NT2/D1 (cell line): ENCODE results near the gene KCNT1.

Experiments
- DNase-seq: peaks from one replicate; pipeline ENCODE4 v3.0.0-alpha.2; 2011; ENCODE audit warnings: low read depth, low spot score
- H3K27me3 ChIP-seq: 2 replicates; pipeline ENCODE4 v1.6.0; 2011; ENCODE audit warnings: mild to moderate bottlenecking; ENCODE audit not compliant: insufficient read length, insufficient read depth
- H3K36me3 ChIP-seq: 2 replicates; pipeline ENCODE4 v1.6.1; 2011; ENCODE audit warnings: mild to moderate bottlenecking, low read length, mixed read lengths; ENCODE audit not compliant: insufficient read depth, insufficient read length
- H3K4me1 ChIP-seq: 2 replicates; pipeline ENCODE4 v1.5.1; 2011; ENCODE audit not compliant: insufficient read depth, insufficient read length
- H3K4me3 ChIP-seq: 2 replicates; pipeline ENCODE4 v1.5.1; 2011; ENCODE audit warnings: low read depth; ENCODE audit not compliant: insufficient read length
- H3K9ac ChIP-seq: 2 replicates; pipeline ENCODE4 v1.6.0; 2011; ENCODE audit warnings: low read depth; ENCODE audit not compliant: insufficient read length
- H3K9me3 ChIP-seq: 2 replicates; pipeline ENCODE4 v1.5.1; 2011; ENCODE audit warnings: mild to moderate bottlenecking, low read length; ENCODE audit not compliant: insufficient read depth
- SUZ12 ChIP-seq: IDR thresholded peaks from 2 replicates; pipeline ENCODE4 v1.6.1; 2011; ENCODE audit not compliant: insufficient read length, insufficient read depth; ENCODE audit errors: extremely low read depth
- YY1 ChIP-seq: IDR thresholded peaks from 2 replicates; pipeline ENCODE4 v1.6.1; 2011; ENCODE audit not compliant: insufficient read length, insufficient read depth
- ZNF274 ChIP-seq: IDR thresholded peaks from 2 replicates; pipeline ENCODE4 v1.6.1; 2011; ENCODE audit warnings: mild to moderate bottlenecking, low read depth, low read length

Gene KCNT1

DNA sequence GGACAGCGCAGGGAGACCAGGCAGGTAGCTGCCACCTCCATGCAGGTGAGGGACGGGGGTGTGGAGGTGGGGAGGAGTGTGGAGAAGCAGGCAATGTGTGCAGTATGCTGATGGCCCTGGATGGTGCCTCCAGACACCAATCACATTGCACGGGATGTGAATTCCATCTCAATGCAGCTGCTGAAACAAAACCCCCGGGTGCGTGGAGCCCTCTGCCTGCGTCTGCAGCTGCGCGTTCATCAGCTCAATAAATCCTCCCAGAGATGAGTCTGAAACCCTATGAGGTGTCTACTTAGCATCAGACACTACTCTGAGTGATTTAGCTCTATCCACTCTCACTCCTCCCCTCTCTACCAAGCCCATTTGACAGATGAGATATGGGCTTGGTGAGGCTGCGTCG, 13.0 kb upstream of the KCNT1 start:
- no peak for DNase-seq
- no peaks in the 10 kb centered on the region for H3K36me3 ChIP-seq
- H3K9me3 ChIP-seq, result no peaks in the 10 kb centered on the region
- H3K9ac ChIP-seq, result peak overlapping the region; percentile 10
- H3K27me3 ChIP-seq, result no peaks in the 10 kb centered on the region
- TF ChIP-seq YY1 (no peak), ZNF274 (no peak), SUZ12 (no peak)
- peaks cover 26% of the 10 kb centered on the region for H3K4me1 ChIP-seq
- H3K4me3 ChIP-seq, result no peak overlapping the region

DNA sequence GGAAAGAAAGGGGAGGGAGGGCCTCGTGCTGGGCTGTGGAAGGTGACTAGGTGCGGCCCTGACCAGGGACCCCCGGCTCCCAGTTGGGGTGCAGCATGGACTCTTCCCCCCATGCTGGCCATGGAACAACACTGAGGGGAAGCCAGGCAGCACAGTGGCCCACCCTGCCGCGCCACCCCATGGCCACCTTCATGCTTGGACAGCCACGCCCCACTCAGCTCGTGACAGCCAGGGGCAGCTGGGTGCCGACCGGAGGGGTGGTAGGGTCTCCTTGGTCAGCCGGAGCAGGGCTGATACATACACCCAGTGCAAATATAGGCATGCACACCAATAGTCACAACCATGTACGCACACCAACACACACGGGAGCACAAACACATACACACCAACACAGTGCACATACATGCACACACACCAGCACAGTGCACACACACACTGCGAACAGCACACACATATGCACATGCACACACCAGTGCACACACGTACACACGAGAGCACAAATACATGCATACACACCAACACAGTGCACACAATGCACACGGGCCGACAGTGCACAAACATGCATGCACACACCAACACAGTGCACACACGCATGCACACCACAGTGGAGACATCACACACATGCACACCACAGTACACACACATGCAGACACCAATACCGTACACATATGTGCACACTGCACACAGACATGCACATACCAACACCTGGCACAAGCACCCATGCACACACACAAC, 11.0 kb upstream of the KCNT1 start:
- no peaks in the 10 kb centered on the region for H3K9me3 ChIP-seq
- H3K27me3 ChIP-seq, result no peaks in the 10 kb centered on the region
- H3K4me3 ChIP-seq, result no peak overlapping the region
- H3K9ac ChIP-seq, result no peak overlapping the region
- DNase-seq, result no peak
- TF ChIP-seq SUZ12, result no peak
- TF ChIP-seq YY1, result no peak
- no peak for TF ChIP-seq ZNF274
- H3K4me1 ChIP-seq, result peaks cover 20% of the 10 kb centered on the region
- no peaks in the 10 kb centered on the region for H3K36me3 ChIP-seq

DNA sequence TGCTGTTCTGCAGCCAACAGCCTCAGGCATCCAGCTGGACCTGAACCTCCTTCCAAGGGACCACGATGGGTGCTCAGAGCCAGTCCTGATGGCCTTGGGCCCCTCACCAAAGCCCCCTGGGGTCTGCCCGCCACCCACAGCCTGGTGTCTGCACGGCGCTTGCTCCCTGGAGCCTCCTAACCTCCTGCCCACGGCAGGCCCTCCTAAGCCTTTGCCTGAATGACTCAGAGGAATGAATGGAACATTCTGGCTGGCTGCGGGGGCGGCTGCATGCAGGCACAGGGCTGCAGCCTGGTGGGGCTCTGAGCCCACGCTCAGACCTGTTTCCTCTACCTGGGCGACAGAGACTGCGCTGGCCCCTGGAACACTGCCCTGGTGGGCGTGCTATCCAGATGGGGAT, 9.6 kb upstream of the KCNT1 start:
- Histone ChIP-seq H3K9ac (peak overlapping the region; percentile 17), H3K27me3 (no peaks in the 10 kb centered on the region), H3K4me1 (peaks cover 14% of the 10 kb centered on the region), H3K9me3 (no peaks in the 10 kb centered on the region), H3K36me3 (no peaks in the 10 kb centered on the region), H3K4me3 (no peak overlapping the region)
- DNase-seq, result no peak
- TF ChIP-seq YY1 (no peak), ZNF274 (no peak), SUZ12 (no peak)

DNA sequence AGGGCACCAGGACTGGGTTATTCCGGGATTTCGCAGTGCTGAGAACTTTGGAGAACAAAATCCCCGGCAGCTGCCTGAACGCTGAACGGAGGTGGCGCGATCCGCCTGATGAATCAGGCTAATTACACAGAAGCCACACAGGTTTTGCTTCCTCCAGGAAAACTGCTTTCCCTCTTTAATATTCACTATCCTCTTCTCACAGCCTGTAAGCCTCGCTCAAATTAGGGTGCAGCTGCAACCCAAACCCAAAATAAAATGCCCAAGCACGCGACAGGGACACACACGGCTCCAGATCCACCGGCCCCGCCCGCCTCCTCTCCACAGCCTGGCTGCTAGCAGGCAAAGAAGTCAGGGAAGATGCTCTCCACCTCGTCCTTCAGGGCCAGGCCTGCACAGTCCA, 8.7 kb upstream of the KCNT1 start:
- no peak overlapping the region for H3K4me3 ChIP-seq
- no peak for DNase-seq
- no peaks in the 10 kb centered on the region for H3K9me3 ChIP-seq
- H3K9ac ChIP-seq, result no peak overlapping the region
- no peaks in the 10 kb centered on the region for H3K27me3 ChIP-seq
- TF ChIP-seq YY1 (no peak), ZNF274 (no peak)
- peaks cover 14% of the 10 kb centered on the region for H3K4me1 ChIP-seq
- H3K36me3 ChIP-seq, result no peaks in the 10 kb centered on the region

DNA sequence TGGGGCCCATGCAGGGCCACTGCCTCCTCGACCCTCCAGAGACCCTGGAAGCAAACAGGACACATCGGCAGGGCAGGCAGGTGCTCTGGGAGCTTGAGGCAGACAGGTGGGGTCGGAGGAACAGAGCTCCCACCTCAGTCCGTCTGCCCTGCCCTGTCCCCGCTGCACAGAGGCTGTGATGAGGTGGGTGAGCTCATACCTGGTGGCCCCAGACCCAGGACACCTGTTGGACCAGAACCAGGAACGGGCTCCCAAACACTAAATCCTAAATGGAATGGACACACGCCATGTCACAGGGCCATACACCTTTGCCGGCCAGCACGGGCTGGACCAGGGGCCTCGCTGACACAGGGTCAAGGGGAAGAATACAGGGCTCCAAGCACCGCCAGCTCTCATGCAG, 8.2 kb upstream of the KCNT1 start:
- H3K27me3 ChIP-seq, result no peaks in the 10 kb centered on the region

DNA sequence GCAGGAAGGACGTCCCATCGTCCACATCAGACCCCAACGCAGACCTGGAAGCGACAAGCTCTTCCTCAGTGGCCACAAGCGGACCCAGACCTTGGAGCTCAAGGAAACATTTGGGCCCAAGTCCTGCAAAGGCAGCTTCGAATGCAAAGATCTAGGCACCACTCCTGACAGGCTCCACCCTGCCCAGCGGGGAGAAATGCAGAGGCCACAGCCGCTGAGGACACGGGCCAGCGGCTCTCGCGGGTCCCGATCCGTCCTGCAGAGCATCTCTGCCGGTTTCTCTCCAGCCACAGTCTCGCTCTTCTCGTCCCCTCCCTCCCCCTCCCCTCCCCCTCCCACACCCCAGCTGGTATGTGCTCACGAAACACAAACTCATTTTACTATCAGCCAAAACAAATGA, 7.6 kb upstream of the KCNT1 start:
- no peak for DNase-seq
- Histone ChIP-seq H3K9me3 (no peaks in the 10 kb centered on the region), H3K4me3 (no peak overlapping the region), H3K27me3 (no peaks in the 10 kb centered on the region), H3K36me3 (no peaks in the 10 kb centered on the region), H3K9ac (no peak overlapping the region), H3K4me1 (peaks cover 11% of the 10 kb centered on the region)
- TF ChIP-seq SUZ12, result no peak
- TF ChIP-seq YY1, result no peak
- TF ChIP-seq ZNF274, result no peak

More for the DNA sequence above, 8.2 kb upstream of the KCNT1 start:
- H3K9ac ChIP-seq, result no peak overlapping the region
- peaks cover 14% of the 10 kb centered on the region for H3K4me1 ChIP-seq
- TF ChIP-seq ZNF274 (no peak), SUZ12 (no peak), YY1 (no peak)
- no peak for DNase-seq
- no peaks in the 10 kb centered on the region for H3K36me3 ChIP-seq
- no peak overlapping the region for H3K4me3 ChIP-seq
- no peaks in the 10 kb centered on the region for H3K9me3 ChIP-seq

DNA sequence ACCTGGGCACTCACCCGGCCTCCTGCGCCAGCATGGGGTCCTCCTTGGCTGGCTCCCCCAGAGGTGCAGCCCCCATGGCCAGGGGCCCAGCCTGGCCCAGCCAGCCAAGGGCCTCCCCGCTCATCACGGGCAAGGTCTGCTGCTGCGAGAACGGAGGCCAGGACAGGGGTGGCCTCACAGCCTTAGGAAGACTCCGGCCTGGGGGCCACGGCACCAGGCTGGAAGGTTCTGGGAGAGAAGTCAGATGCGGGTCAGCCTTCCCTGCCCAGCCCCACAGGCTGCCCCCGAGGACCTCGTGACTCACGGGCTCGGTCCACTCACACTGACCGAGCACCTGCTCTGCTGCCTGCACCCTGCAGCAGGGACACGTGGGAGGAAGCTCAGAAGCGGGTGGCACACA, 6.9 kb upstream of the KCNT1 start:
- no peak overlapping the region for H3K4me3 ChIP-seq
- H3K4me1 ChIP-seq, result peaks cover 11% of the 10 kb centered on the region
- no peaks in the 10 kb centered on the region for H3K9me3 ChIP-seq
- H3K36me3 ChIP-seq, result no peaks in the 10 kb centered on the region
- H3K27me3 ChIP-seq, result no peaks in the 10 kb centered on the region
- TF ChIP-seq YY1, result no peak
- no peak for TF ChIP-seq ZNF274
- TF ChIP-seq SUZ12, result no peak
- DNase-seq, result no peak
- no peak overlapping the region for H3K9ac ChIP-seq
